HepG2 (cell line): ENCODE measurements around the gene POLE4. TPM values are rescaled to one million over a fixed set of nuclear protein-coding genes. Genes with fewer than 3 reads are reported as not detected.
A peak's percentile ranks its signal among the peaks of the same experiment; 100 is the strongest.

Source experiments
- ATF7 ChIP-seq, 2 experiments: fragments of 450-650 bp in 1 of 2; sonication (generic) in 1 of 2; formaldehyde crosslinking in 1 of 2; IDR thresholded peaks; 2 replicates each; pipeline versions ENCODE4 v1.4.0 to v1.6.1; 2016 to 2020; ENCODE audit warnings: antibody characterized with exemption in 1 of 2, mild to moderate bottlenecking in 1 of 2, missing genetic modification reagents in 1 of 2
- CEBPB ChIP-seq: IDR thresholded peaks from 2 replicates; pipeline ENCODE4 v1.6.1; 2011; ENCODE audit warnings: low read depth, low read length, improper control_type of control experiment, borderline replicate concordance
- DNMT3B ChIP-seq: conservative IDR thresholded peaks from 2 replicates; pipeline ENCODE4 v1.6.1; 2016; ENCODE audit warnings: missing biosample characterization, control low read depth
- FOXJ3 ChIP-seq: sonication (generic); formaldehyde crosslinking; IDR thresholded peaks from 2 replicates; pipeline ENCODE4 v1.4.0; 2020; ENCODE audit warnings: missing genetic modification reagents, mild to moderate bottlenecking, borderline replicate concordance
- GABPB1 ChIP-seq: IDR thresholded peaks from 2 replicates; pipeline ENCODE4 v1.6.1; 2016; ENCODE audit warnings: mild to moderate bottlenecking, missing genetic modification reagents, moderate library complexity, missing compliant biosample characterization
- ISL2 ChIP-seq: sonication (generic); formaldehyde crosslinking; IDR thresholded peaks from 2 replicates; pipeline ENCODE4 v1.5.0; 2020; ENCODE audit warnings: missing genetic modification reagents
- NFATC3 ChIP-seq: sonication (generic); formaldehyde crosslinking; IDR thresholded peaks from 2 replicates; pipeline ENCODE4 v1.5.1; 2020; ENCODE audit warnings: mild to moderate bottlenecking, missing genetic modification reagents
- NFE2L2 ChIP-seq: fragments of 150-350 bp; IDR thresholded peaks from 2 replicates; pipeline ENCODE4 v1.6.1; 2014; ENCODE audit warnings: low read length
- RAD51 ChIP-seq: fragments of 450-650 bp; IDR thresholded peaks from 2 replicates; pipeline ENCODE4 v1.6.1; 2016; ENCODE audit warnings: borderline replicate concordance
- SKIL ChIP-seq: sonication (generic); formaldehyde crosslinking; IDR thresholded peaks from 2 replicates; pipeline ENCODE4 v1.8.0; 2022; ENCODE audit warnings: missing genetic modification reagents, mild to moderate bottlenecking, moderate library complexity, borderline replicate concordance
- SOX5 ChIP-seq: IDR thresholded peaks from 2 replicates; pipeline ENCODE4 v1.6.1; 2016; ENCODE audit warnings: borderline replicate concordance
- TERF1 ChIP-seq: sonication (generic); formaldehyde crosslinking; IDR thresholded peaks from 2 replicates; pipeline ENCODE4 v1.8.0; 2022; ENCODE audit warnings: mild to moderate bottlenecking, missing genetic modification reagents, moderate library complexity
- ZBTB14 ChIP-seq: sonication (generic); formaldehyde crosslinking; IDR thresholded peaks from 2 replicates; pipeline ENCODE4 v1.4.0; 2020; ENCODE audit warnings: missing genetic modification reagents
- ZNF207 ChIP-seq: fragments of 450-650 bp; IDR thresholded peaks from 2 replicates; pipeline ENCODE4 v1.6.1; 2016; ENCODE audit warnings: antibody characterized with exemption, borderline replicate concordance
- ZNF430 ChIP-seq: sonication (generic); formaldehyde crosslinking; IDR thresholded peaks from 2 replicates; pipeline ENCODE4 v1.9.0; 2021; ENCODE audit warnings: mild to moderate bottlenecking, missing genetic modification reagents
- ZNF44 ChIP-seq: sonication (generic); formaldehyde crosslinking; IDR thresholded peaks from 2 replicates; pipeline ENCODE4 v1.5.1; 2020; ENCODE audit warnings: mild to moderate bottlenecking, missing genetic modification reagents
- ZNF580 ChIP-seq: IDR thresholded peaks from 2 replicates; pipeline ENCODE4 v1.6.1; 2016; ENCODE audit warnings: low read depth, borderline replicate concordance
- ZNF691 ChIP-seq: sonication (generic); formaldehyde crosslinking; IDR thresholded peaks from 2 replicates; pipeline ENCODE4 v1.4.0; 2020; ENCODE audit warnings: missing genetic modification reagents, low read depth, mild to moderate bottlenecking, borderline replicate concordance
- ZNF75D ChIP-seq: sonication (generic); formaldehyde crosslinking; IDR thresholded peaks from 2 replicates; pipeline ENCODE4 v1.8.1; 2023; ENCODE audit warnings: missing genetic modification reagents, mild to moderate bottlenecking, borderline replicate concordance
- polyA plus RNA-seq, 8 experiments: library from polyadenylated mRNA; depleted of rRNA in 3 of 8; stranded (reverse) in 7 of 8; unstranded in 1 of 8; fragments of >200 nt; fragmentation: Illumina TruSeq in 4 of 8; extraction: Trizol in 4 of 8; gene quantifications; 2 replicates each; pipeline versions ENCODE4 v1.2.1 to v1.2.3, GENCODE V29; 2011 to 2016; ENCODE audit warnings: low read depth in 4 of 8, missing spikeins in 1 of 8, mixed read lengths in 1 of 8; ENCODE audit not compliant: insufficient read depth in 1 of 8
- total RNA-seq, 5 experiments: library from RNA; depleted of rRNA; stranded (reverse); fragments of >200 nt; fragmentation: Illumina TruSeq; extraction: Trizol; gene quantifications; 2 replicates each; pipeline ENCODE4 v1.2.3, GENCODE V29; 2016; ENCODE audit warnings: low read depth in 1 of 5

The POLE4 gene
- total and polyA plus RNA-seq, 2 of the 13 experiments (the other 11 are each of a cell fraction or from before 2014, with no cell fraction given): 106 to 116 TPM

GRCh38 chr2:74917702-74918619 is 40.5 kb upstream of the POLE4 start (continued):
- TF ChIP-seq FOXJ3 (no peak), CEBPB (peak; percentile 14; the same call in 1 of the 2 replicates), ATF7 (IDR thresholded peaks at IDR 0.05) (no peak), ATF7 (CRISPR knock-in tag; IDR thresholded peaks at IDR 0.05) (no peak), NFE2L2 (no peak), ZNF691 (CRISPR knock-in tag) (no peak), ZNF580 (CRISPR knock-in tag) (peak; percentile 28; the same call in 1 of the 2 replicates), NFATC3 (CRISPR knock-in tag) (no peak), SOX5 (CRISPR knock-in tag) (peak; percentile 96), TERF1 (CRISPR knock-in tag) (no peak), ZNF430 (CRISPR knock-in tag) (peak; percentile 76; the same call in 1 of the 2 replicates), DNMT3B (CRISPR knock-in tag) (0 out of 2 replicates have a peak, but pooled peaks have one; percentile 41), GABPB1 (CRISPR knock-in tag) (no peak), ZNF44 (no peak), RAD51 (no peak), ZBTB14 (CRISPR knock-in tag) (no peak), ZNF207 (no peak), SKIL (CRISPR knock-in tag) (0 out of 2 replicates have a peak, but pooled peaks have one; percentile 31), ISL2 (no peak), ZNF75D (no peak)
